CD4-positive, alpha-beta T cell treated with Interleukin-10 for 1 hour (primary cell): ENCODE results near the gene VTI1A.
"Not testable (repeated sequence)": the region's sequence is repeated elsewhere in the genome, so short reads cannot be mapped to it uniquely, and the experiment has no call there.

Experiments used
- DNase-seq: peaks from one replicate; pipeline ENCODE4 v3.0.0-alpha.2; 2020

VTI1A gene

GRCh38 chr10:112552593-112553110 is 105.6 kb downstream of the VTI1A start:
- DNase-seq = no peak

- no peak for DNase-seq
These were observed 106.3 kb downstream of the VTI1A start for GRCh38 chr10:112553315-112553714.

- no peak for DNase-seq
These were observed 107.2 kb downstream of the VTI1A start for GRCh38 chr10:112554263-112554662.

- no peak for DNase-seq
These were observed 110.2 kb downstream of the VTI1A start for GRCh38 chr10:112557197-112557596.

GRCh38 chr10:112558476-112559142 is 111.6 kb downstream of the VTI1A start:
- DNase-seq = no peak

GRCh38 chr10:112559349-112559748 is 112.3 kb downstream of the VTI1A start:
- no peak for DNase-seq

- DNase-seq = no peak
These were observed 115.1 kb downstream of the VTI1A start for GRCh38 chr10:112562122-112562521.

- no peak for DNase-seq
These were observed 116.0 kb downstream of the VTI1A start for GRCh38 chr10:112562809-112563663.

- no peak for DNase-seq
These were observed 117.3 kb downstream of the VTI1A start for GRCh38 chr10:112564337-112564736.

- DNase-seq = peak; percentile 24
These were observed 118.5 kb downstream of the VTI1A start for GRCh38 chr10:112565434-112566053.

- no peak for DNase-seq
These were observed 123.6 kb downstream of the VTI1A start for GRCh38 chr10:112570585-112570984.

GRCh38 chr10:112579578-112579977 is 132.6 kb downstream of the VTI1A start:
- no peak for DNase-seq

GRCh38 chr10:112580267-112580666 is 133.3 kb downstream of the VTI1A start:
- no peak for DNase-seq

GRCh38 chr10:112581921-112582320 is 134.9 kb downstream of the VTI1A start:
- no peak for DNase-seq

GRCh38 chr10:112583236-112583939 is 136.4 kb downstream of the VTI1A start:
- DNase-seq = no peak

- DNase-seq = no peak
These were observed 137.3 kb downstream of the VTI1A start for GRCh38 chr10:112584276-112584675.

GRCh38 chr10:112585126-112585525 is 138.1 kb downstream of the VTI1A start:
- DNase-seq = no peak

- DNase-seq = no peak
These were observed 138.9 kb downstream of the VTI1A start for GRCh38 chr10:112585960-112586359.

- no peak for DNase-seq
These were observed 140.7 kb downstream of the VTI1A start for GRCh38 chr10:112587729-112588128.

- no peak for DNase-seq
These were observed 141.4 kb downstream of the VTI1A start for GRCh38 chr10:112588225-112588990.

GRCh38 chr10:112589081-112589480 is 142.1 kb downstream of the VTI1A start:
- no peak for DNase-seq

- DNase-seq = not testable (repeated sequence)
These were observed 143.8 kb downstream of the VTI1A start for GRCh38 chr10:112590786-112591185.
